NCI-H446 (cell line): ENCODE measurements around the gene ITGB2.

Experiments
- DNase-seq, 2 experiments: peaks; one replicate each; lab custom pipeline; 2025; lab: John Stamatoyannopoulos, UW

ITGB2 gene

DNA sequence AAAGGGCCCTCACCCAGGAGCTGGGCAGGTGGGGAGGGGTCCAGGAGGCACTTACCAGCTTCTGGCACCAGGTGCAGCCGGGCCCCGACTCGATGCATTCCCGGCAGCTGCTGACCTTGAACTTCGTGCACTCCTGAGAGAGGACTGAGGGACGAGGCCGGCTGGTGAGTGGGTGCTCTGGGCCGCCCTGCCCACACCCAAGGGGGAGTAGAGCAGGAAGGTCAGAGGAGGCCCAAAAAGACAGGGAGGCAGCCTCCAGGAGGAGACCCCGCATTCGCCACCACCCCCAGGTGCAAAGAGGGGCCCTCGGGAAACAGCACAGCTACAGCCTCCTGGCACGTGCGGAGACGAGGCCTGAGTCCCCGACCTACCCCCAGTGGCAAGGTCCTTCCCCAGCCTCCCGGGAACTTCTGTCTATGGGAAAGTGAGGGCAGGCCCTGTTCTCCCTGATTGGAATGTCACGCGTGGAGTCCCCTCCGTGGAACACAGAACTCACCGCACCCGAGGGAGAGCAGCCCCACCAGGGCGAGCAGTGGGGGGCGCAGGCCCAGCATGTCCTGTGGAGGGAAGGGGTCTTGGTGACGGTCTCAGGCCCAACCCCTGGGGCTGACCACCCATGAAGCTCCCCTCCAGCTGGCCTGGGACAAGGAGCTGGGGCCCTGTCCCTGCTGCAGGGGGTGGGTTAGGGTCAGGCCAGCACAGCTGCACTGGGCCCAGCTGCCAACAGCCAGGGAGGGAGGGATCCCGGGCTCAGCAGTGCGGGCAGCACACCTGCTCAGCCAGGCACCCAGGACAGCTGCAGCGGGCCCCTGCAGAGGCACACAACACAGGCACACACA, 10.3 kb downstream of the ITGB2 start:
- no peak for DNase-seq

DNA sequence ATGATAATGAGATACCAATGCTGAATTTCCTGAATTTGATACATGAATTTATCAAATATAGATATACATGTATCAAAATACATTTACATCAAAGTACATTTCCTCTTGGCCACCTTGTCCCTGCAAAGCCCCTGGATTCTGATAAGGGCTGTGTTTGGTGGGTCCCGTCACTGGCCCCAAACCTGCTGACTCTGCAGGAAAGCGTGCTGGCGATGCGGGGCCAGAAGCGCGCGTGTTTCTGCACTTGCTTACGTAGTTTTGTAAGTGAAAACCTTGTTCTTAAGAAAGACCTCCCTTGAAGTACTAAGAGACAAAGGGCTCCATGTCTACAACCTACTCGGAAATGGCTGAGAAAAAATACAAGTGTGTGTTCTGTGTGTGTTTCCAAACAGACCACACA, 11.0 kb downstream of the ITGB2 start:
- no peak for DNase-seq

DNA sequence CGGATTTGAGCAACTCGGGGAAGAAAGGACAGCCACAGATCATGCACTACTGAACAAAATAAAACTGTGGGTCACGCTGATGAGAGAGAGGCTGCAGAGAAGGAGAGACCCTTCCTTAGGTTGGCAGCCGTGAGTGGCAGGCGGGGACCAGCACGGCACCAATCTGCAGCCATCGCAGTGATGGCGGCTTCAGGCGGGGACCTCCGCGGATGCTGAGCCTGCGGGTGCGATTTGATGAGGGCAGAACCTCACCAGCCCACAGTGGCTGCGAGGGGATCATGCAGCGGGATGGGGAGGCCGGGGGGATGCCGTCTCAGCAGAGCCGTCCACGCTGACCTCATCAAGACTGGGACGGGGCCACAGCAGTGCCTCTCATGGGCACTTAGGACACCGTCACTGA, 11.8 kb downstream of the ITGB2 start:
- DNase-seq, result no peak

DNA sequence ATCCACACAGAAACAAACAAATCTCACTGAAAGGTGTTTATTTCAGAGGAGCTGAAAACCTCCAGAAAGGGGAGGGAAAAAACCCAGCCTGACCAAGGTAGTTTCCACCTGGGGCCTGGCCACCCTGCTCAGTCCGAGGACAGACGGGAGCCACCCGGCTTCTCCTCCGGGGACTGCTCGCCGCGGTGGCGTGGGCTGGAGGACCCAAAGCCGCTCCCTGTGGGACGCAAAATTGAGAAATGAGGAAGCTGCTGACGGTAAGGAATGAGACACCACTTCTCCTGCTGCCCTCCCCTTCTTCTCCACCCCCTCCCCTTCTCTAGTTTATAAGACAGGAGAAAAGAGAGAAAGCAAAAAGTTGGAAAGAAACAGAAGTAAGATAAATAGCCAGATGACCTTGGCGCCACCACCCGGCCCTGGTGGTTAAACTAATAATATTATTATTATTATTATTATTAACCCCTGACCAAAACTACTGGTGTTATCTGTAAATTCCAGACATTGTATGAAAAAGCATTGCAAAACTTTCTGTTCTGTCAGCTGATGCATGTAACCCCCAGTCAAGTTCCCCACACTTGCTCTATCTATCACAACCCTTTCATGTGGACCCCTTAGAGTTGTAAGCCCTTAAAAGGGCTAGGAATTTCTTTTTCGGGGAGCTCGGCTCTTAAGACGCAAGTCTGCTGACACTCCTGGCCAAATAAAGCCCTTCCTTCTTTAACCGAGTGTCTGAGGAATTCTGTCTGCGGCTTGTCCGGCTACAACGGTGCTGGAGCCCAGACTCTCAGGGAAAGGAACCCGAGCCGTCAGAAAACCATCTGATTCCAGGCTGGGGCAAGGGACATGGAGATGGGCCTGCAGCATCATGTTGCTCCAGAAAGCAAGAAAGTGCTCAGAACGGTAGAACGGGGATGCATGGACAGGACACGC, 12.5 kb downstream of the ITGB2 start:
- no peak for DNase-seq

DNA sequence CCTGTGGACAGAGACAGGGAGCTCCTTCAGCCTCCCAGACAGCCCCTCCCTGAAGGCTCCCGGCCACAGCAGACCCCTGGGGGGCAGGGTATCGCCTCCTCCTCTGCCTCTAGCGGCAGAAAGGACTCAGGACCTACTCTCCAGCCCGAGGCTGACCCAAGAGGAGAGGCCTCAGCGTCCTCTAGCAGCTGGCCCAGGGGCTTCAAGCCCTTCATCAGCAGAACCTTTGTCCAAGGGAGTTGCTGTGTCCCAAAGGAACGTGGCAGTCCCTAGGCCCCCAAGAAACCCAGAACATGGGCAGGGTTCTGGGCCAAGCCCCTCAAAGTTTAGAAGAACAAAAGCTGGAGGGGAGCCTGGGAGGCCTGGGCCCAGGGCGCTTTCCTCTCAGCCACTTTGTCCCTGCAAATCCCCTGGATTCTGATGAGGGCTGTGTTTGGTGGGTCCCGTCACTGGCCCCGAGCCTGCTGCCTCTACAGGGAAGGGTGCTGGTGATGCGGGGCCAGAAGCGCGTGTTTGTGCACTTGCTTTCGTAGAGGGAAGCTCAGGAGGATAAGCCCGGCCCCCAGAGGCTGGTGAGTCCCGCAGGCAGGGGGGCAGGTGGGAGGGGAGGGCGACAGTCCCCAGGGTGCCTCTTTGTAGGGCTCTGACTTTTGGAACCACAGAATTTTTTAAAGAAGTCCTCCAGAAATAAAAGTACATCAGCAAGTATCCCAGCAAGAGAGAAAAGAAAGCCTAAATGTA, 13.3 kb downstream of the ITGB2 start:
- DNase-seq, result no peak

DNA sequence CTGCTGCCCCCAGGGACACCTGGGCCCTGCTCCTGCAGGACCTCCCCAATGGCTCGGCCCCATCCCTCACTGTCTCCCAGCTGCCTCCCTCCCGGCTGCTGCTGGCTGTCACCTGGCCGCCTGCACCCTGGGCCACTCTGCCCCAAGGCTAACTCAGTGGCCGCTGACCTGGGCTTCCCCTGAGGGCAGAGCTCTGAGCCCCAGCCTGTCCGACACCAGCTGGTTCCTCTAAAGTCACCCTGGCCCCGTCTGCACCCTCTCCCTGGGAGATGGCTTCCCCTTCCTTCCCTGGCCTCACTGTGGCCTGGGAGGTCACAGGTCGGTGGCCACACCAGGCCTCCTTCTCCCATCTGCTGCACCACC, 15.0 kb downstream of the ITGB2 start:
- no peak for DNase-seq

DNA sequence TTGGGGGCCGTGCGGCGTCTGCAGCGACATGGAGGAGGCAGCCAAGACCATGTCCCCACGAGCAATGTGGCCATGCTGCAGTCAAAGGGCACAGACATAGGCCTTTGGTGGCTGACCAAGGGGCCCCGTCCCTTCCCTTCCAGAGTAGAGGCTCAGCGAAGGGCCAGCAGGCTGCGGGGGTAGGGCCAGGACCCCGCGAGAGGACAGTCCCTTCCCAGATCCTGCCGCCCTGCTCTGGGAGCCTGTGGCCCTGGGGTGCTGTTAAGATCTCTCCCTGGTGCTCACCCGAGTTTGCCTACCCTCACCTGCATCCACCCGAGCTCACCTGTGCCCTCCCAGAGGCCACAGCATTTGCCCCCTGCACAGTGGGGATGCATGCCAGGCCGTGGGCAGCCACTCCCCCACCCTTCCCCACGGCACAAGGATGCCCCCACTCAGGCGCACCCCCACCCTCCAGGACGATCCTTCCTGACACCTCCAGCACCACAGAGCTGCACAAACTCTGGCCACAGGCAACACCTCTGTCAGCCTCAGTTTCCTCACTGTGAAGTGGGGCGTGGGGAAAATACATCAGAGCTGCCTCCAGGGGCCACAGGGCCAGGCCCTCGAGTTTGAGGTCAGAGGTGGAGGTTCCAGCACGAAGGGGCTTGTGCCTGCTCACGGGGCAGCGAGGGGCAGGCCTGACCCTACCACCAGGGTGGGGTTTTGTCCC, 15.5 kb downstream of the ITGB2 start:
- no peak for DNase-seq

DNA sequence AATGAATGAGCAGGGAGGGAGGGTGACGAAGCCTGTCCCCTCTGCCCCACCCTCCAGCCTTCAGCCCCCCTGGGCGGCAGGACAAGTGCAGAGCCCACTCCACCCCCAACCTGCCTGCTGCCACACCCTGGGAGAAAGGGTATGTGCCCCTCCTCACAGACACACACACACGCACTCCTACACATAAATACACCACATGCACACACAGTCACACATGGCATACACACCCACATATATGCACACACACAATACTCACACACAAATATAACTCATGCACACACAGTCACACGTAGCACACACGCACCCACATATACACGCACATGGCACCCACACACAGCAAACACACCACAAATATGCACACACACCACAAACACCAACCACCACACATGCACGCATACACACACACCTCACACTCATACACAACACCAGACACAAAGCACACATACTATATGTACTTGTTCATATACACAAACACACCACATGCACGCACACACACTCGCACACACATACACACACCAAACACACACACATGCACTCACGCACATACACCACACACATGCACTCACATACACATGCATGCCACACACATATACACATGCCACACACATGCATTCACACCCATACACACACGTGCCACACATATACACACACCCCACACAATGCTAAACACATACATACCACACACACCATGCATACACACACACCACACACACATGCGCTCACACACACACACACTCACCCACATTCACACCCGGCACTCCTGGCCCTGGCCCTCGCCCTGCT, 16.4 kb downstream of the ITGB2 start:
- no peak for DNase-seq

DNA sequence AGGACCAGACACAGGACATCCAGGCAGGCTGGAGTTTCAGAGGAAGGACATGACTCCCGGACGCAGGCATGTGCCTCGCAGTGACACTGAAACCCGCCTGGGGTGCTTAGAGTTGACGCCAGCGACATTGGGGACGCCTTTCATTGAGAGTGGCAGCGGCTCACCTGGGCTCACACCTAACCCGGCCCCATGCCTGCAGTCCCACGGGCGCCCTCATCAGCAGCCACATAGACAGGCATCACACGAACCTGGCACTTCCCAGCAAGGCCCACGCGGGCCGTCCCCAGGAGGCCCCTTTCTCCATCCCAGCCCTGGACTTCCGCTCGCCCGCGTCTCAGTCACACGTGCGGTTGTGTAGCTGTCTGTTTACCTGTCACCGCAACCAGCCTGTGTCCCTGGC, 17.0 kb downstream of the ITGB2 start:
- no peak for DNase-seq

DNA sequence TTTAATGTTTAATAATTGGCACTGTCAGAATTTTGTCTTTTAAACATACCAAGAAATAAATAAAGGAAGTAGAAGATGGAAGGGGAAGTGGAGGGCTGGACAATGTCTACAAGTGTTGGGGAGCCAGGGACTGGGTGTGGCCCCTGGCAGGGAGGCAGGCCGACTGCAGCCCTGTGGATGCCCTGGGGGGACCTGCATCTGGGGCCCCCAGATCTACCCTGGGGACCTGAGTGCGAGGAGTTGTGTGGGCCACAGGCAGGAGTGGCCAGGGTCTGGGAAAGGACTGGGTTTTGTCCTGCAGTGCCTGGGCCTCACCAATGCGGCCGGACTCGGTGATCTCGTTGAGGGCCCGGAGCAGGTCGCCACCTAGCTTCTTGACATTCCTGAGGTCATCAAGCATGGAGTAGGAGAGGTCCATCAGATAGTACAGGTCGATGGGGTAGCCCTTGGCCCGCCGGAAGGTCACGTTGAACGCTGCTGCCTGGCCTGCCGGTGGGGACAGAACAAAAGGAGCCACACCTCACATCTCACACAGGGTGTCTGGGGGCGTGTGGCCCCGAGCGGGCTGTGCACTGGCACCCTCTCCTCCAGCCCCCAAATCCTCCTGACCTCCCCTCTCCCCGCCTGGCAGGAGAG, 17.5 kb downstream of the ITGB2 start:
- DNase-seq, result no peak

DNA sequence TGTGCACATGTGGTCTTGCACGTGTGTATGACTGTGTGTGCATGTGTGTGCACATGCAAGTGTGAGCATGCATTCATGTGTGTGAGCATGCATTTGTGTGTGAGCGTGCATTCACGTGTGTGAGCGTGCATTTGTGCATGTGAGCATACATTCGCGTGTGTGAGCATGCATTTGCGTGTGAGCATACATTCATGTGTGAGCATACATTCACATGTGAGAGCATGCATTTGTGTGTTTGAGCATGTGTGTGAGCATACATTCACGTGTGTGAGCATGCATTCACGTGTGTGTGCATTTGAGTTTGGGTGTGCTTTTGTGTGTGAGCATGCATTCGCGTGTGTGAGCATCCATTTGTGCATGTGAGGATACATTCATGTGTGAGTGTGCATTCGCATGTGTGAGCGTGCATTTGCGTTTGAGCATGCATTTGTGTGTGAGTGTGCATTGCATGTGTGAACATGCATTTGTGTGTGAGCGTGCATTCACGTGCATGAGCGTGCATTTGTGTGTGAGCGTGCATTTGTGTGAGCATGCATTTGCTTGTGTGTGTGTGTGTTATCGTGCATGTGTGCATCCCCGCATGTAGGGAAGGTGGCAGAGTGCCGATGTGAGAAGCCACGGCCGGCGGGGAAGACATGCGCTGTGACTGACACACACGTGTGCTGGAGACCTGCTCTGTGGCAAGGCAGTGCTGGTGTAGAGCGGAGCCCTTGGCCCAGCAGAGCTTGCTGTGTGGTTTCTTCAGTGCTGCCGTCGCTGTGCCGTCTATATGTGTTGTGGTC, 18.2 kb downstream of the ITGB2 start:
- DNase-seq, result no peak

DNA sequence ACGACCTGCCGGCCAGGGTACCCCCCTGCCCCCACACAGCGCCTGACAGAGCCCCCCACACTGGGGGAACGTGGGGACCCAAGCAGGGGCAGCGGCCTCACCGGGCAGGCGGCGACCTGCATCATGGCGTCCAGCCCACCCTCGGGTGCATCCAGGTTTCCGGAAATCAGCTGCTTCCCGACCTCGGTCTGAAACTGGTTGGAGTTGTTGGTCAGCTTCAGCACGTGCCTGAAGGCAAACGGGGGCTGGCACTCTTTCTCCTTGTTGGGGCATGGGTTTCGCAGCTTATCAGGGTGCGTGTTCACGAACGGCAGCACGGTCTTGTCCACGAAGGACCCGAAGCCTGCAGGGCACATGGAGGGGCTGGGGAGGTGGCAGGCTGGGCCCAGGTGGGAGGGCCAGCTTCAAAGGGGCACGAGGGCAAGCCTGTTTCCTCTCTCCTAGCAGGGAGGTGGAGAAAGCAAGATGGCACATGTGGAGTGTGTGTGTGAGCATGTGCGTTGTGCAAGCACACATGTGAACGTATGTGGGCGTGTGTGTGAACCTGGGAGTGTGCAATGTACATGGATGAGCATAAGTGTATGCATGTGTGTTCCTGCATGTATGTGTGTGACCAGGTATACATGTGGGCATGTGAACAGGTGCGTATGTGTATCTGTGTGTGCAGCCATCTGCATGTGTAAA, 19.2 kb downstream of the ITGB2 start:
- no peak for DNase-seq

DNA sequence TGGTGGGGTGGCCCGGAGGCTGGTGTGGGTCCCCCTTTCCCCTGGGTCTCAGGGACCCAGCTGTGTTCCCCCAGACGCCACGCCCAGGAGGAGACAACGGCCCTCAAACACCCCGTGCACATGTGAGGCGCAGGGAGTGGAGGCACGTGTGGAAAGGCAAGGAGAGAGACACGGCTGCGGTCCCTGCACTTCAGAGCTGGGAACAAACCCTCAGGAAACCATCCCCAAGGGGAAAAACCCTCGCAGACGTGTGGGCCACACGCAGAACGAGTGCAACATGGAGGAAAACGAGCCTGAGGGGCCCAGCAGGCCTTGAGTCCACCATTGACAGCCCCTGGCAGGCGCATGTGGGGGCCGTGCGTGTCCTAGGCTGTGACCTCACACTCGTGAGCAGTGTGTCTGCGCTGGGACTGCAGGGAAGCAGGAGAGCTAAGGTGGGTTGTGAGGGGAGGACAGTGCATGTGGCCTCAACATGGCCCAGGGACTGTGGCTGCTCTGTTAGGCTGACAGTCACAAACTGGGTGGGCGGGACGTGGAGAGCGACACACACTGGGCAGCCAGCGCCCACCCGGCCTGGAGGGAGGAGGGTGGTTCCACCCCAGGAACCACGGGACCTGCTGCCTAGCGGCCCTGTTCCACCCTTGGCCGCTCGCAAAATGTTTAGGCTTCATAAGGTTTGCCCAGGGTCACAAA, 20.0 kb downstream of the ITGB2 start:
- no peak for DNase-seq

DNA sequence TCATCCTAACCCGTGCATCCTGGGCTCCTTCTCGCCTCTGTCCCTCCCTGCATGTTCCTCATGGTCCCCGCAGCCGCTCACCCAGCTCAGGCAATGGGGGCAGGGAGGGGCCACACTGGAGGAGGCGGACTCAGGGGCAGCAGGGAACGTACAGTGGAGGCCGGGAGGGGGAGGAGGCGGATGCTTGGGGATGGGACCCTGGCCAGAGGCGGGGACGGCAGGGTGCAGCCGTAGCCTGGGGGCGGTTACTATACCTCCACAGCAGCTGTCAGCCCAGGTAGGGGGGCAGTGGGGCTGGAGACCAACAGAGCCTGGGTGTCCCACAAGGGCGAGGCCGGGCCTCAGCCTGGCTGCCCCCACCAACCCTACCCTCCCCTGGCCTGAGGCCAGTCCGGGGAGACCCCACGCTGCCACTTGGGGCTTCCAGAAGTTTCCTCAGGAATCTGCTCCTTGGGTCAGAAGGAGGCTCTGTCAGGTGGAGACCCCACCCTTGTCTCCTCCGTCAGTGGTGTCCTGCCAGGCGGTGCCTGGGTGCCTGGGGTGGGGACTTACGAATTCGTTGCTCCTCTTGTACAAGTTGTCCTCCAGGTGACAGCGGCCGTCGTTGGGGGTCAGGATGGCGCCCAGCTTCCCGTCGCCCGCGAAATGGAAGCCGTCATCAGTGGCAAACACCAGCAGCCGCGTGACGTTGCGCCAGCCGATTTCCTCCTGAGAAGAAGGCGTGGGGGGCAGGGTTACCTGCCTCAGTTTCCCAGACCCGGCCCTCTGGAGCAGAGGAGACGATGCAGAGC, 20.7 kb downstream of the ITGB2 start:
- no peak for DNase-seq

DNA sequence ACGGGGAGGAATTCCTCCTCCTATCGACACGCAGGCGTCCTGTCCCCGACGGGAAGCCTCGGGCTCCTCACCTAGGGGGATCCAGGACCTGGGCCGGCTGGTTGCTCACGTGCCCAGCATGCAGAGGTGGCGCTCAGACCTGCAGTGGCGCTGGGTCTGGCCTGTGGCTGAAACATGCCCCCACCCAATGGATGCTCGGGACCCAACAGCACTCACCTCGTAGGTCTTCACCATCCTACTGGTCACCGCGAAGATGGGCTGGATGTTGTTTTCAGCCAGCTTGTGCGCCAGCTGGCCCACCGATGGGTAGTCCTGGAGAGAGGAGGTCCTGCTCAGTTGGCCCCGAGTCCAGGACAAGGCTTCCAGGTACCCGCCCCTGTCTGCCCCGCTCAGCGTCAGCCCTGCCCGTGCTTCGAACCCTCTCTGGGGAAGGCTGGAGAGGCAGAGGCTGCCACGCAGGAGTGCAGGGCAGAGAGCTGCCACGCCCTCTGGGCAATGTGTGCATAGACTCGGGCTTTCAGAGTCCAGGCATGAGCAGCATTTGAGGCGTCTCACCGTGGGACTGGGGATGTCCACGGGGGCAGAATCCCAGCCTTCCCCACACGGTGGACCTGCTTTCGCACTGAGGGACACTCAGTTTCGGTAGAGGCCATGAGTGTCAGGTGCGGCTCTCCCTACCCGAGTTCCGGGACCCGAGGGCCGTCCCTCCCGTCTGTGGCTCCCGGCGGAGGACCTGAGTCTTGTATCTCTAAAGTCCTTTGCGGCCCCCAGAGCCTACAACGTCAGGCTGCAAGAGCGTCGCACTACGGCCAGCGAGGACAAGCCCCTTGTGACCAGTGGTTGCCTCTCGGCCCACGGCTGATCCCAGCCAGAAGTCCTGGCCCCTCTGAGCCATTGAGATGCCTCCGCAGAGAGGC, 21.6 kb downstream of the ITGB2 start:
- DNase-seq, result no peak

DNA sequence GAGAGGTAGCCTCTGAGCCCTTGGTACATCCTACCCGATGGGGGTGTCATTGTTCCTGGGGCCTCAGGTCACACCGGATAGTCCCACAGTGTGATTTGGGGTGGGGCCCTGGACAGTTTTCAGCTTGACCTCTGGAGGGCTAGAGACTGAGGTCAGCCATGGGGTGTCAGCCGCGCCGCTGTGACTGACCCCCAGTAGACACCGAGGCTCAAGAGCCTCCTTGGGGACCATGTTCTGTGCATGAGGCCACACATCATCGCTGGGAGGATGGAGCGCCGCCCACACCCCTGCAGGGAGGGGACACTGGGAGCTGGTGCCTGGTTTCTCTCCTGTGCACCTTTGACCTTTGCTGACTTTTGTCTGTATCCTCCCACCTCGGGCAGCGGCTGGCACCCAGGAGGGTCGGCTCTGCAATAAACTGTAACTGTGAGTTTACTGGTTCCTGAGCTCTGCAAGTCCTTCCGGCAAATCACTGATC, 22.6 kb downstream of the ITGB2 start:
- no peak for DNase-seq
